ENCODE data around the gene PITPNM1.
"Not testable (repeated sequence)": the region's sequence is repeated elsewhere in the genome, so short reads cannot be mapped to it uniquely, and the experiment has no call there.

PITPNM1 gene

DNA sequence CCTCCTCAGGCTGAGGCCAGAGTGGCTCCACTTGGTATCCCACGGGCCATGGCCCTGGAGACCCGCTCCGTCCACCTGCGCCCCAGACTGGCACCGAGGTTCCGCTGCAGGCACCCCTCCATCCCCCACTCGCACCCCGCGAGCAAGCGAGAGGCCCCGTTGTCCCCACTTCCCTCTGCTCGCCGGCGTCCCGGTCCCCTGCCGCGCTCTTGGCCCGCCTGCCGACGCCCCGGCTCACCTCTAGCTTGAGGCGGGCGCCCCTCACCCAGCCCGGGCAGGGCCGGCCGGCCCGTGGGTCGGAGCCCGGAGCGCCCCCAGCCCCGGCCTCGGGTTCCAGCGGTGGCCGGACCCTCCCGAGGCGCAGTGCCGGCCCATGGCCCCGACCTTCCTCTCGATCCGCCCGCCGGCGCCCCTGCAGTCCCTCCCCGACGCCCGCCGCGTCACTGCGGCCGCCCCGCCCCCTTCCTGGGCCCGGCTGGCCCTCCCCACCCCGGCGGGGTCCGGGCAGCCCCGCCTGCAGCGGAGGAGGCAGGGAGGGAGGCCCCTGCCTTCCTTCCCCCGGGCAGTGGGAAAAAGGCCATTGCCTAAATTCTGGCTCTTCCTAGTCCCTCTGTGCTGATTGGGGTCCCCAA lies at the start of gene PITPNM1:
PITPNM1 (minus strand) TSS at position 414 of the 632 bp plus-strand sequence. CDS start 1,183 bp downstream, outside the sequence.
- ATAC-seq = no peak
- peak; percentile 90 for DNase-seq

DNA sequence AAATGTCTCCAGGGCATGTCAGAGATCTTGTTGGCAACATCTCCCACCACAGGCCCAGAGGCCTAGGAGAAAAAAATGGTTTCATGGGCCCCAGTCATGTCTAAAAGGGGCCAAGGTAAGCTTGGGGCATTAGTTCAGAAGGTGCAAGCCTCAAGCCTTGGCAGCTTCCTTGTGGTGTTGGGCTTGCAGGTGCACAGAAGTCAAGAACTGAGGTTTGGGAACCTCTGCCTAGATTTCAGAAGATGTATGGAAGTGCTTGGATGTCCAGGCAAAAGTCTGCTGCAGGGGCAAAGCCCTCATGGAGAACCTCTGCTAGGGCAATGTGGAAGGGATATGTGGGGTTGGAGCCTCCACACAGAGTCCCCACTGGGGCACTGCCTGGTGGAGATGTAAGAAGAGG lies 46.5 kb upstream of the PITPNM1 start:
- ATAC-seq, DNase-seq: not testable (repeated sequence)

DNA sequence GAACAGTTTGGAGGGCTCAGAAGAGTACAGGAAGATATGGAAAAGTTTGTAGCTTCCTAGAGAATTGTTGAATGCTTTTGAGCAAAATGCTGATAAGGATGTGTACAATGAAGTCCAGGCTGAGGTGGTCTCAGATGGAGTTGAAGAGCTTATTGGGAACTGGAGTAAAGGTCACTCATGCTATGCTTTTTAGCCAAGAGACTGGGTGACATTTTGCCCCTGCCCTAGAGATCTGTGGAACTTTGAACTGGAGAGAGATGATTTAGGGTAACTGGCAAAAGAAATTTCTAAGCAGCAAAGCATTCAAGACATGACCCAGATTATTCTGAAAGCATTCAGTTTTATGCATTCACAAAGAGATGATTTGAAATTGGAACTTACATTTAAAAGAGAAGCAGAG lies 46.0 kb upstream of the PITPNM1 start:
- no peak for ATAC-seq
- DNase-seq = no peak

GRCh38 chr11:67548555-67549110 lies 43.5 kb upstream of the PITPNM1 start:
- ATAC-seq (no peak), DNase-seq (no peak)

DNA sequence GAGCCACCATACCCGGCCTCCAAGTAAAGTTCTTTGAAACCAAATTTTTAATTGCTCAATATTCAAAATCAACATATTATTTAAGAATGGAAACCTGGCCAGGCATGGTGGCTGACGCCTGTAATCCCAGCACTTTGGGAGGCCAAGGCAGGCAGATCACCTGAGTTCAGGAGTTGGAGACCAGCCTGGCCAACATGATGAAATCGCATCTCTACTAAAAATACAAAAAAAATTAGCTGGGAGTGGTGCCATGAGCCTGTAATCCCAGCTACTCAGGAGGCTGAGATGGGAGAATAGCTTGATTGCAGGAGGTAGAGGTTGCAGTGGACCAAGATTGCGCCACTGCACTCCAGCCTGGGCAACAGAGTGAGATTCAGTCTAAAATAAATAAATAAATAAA lies 42.9 kb upstream of the PITPNM1 start:
- DNase-seq, ATAC-seq: not testable (repeated sequence)

- ATAC-seq (no peak), DNase-seq (no peak)
These were observed 40.1 kb upstream of the PITPNM1 start for GRCh38 chr11:67545280-67545679.

DNA sequence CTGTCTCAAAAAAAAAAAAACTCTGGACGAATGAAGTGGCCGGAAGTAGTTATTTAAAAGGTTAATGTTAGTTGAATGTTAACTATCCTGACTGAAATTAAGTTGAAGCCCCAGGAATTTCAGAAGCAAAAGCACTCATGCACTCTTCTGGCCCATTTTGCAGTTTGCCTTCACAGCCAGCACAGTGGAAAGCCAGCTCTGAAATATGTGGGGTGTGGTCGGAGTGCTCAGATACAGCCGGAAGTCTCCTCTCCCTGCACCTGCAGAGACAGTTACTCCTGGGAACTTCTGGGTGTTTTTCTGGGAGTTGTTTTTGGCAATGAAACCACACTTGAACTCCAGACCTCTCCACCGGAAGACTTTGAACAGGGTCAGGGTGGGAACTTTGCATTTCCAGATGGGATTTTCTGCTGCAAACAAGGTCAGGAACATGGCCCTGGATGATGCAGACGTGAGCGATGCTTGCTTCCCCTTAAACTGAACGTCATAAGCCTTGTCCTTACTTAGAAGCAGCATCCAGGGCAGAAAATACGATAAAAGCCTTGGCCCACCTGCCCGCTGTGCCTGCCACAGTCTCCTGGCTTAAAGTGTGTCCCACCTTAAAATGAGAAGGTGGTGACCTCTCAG lies 39.6 kb upstream of the PITPNM1 start:
- ATAC-seq = no peak
- DNase-seq = no peak

GRCh38 chr11:67543585-67543984 lies 38.4 kb upstream of the PITPNM1 start:
- ATAC-seq (no peak), DNase-seq (no peak)

DNA sequence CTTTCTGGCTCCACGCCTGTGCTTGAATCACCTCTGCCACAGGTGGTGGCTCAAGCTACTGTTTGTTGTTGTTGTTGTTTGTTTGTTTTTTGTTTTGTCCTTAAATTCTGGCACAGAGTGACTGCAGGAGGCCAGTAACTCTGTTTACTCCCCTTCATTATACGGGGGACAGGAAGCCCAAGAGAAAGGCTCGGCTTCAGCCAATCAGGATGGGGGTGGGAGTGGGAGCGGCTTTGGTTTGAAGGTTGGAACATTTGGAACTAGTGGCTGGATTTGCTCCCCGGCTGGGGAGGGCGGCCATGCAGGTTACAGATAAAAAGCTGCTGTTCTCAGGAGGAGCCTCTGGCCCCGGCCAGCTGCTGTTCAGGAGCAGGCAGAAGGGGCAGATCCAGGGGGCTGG lies 37.8 kb upstream of the PITPNM1 start:
- DNase-seq = no peak
- ATAC-seq = no peak

GRCh38 chr11:67542169-67542568 lies 37.0 kb upstream of the PITPNM1 start:
- DNase-seq = no peak
- ATAC-seq = no peak

DNA sequence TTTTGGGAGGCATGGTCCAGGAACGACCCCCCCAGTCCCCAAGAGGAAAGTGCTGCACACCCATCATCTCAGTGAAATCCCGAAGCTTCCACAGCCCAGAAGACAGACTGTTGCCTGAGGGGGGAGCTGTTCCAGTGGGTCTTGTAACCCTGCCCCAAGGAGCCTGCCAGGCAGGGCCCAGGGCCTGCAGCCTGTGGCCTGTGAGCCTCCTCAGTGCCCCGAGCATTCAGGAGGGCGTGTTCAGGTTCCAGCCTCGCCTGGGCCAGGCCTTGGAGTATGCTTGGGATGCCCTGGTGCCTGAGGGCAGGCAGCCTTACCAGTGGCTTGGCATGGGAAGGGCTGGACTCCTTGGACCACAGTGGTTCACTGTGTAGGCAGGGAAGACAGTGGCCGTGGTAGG lies 36.0 kb upstream of the PITPNM1 start:
- ATAC-seq (no peak), DNase-seq (no peak)

- no peak for ATAC-seq
These were observed 34.4 kb upstream of the PITPNM1 start for GRCh38 chr11:67539550-67539949.

GRCh38 chr11:67538823-67539505 lies 33.8 kb upstream of the PITPNM1 start:
- no peak for ATAC-seq
- no peak for DNase-seq

More at GRCh38 chr11:67539550-67539949, 34.4 kb upstream of the PITPNM1 start:
- DNase-seq = no peak

- no peak for DNase-seq
- no peak for ATAC-seq
These were observed 33.1 kb upstream of the PITPNM1 start for GRCh38 chr11:67538306-67538705.

GRCh38 chr11:67535561-67535960 lies 30.4 kb upstream of the PITPNM1 start:
- ATAC-seq (no peak), DNase-seq (no peak)

DNA sequence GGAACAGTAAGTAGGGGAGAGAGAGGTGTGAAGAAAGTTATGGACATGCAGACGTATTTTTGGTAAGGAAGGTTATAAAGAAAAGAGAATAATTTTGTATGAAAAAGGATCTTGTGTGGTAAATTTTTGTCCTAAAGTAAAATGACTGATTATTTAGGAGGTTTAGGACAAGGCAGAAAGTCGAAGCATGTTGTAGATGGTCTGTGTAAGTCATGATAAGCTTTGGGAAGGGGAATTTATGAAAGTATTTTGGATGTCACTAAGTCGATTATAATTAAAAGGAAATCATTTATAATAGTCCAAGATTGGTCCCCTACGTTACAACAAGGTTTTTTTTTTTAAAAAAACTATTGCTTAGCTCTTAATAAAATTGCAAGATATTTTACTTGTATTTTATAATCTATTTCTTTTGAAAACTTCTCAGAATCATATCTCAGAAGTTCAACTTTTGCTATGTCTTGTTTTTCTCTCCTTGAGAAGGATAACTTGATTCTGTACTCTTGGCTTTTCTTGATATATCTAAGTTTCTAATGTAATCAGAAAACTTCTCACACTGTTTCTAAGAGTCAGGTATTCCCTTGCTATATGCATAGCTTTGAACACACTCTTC lies 29.0 kb upstream of the PITPNM1 start:
- DNase-seq (no peak), ATAC-seq (no peak)

DNA sequence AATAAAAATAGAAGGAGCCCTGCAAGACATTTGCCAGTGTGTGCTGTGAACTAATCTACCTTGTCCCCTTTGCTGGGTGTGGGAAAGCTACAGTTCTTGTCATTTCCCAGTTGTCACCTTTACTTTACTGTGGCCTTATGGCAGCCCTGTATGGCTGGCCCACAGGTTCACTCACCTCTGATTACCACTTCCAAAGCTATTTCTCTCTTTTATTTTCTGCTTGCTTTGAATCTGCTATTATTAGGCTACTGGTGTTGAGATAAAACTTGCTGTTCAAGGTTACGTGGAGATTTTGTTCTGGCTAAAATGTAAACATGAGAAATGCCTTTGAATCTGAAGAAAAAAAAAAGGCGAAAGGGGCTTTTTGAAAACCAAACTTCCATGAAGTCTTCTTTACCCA lies 27.7 kb upstream of the PITPNM1 start:
- no peak for DNase-seq
- no peak for ATAC-seq

- DNase-seq (no peak), ATAC-seq (no peak)
These were observed 25.1 kb upstream of the PITPNM1 start for GRCh38 chr11:67530282-67530592.

DNA sequence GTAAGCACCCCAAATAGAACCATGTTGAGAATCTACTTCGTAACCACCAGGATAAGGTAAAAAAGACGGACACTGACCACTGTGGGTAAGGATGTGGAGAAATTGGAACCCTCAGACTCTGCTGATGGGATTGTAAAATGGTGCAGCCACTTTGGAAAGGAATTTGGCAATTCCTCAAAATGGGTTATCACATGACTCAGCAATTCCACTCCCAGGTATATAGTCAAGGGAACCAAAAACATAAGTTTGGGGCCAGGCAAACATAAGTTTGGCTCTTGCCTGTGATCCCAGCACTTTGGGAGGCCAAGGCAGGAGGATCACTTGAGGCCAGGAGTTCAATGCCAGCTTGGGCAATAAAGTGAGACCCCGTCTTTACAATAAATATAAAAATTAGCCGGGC lies 23.2 kb upstream of the PITPNM1 start:
- no peak for ATAC-seq

DNA sequence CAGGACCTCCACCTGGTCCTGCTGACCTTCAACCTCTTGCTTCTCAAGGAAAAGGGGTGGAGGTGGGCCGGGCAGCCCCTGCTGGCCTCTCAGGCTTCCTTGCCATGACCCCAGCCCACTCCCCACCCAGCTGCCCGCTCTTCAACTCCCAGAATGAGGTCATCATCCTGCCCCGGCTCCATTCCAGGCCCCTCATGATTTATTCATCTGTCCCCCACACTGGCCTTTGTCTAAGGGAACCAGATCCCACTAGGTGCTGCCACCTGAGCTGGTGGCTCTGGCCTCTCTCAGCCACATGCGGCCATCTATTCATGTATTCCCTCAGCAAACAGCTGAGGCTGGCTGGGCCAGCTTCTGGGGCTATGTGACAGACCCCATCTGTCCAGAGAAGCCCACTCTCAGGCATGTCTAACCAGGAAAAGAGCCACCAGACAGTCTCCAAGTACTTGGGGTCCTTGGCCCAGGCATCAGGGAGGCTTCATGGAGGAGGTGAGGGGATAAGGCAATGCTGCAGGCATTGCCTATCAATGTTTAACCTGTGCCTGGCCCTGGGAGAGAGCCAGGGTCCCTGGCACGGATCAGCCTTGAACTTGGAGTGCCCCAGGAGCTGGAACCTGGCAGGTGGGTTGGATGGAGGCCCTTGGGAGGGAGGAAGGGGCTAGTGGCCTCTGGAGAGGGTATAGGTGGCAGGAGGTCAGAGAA lies 20.3 kb upstream of the PITPNM1 start:
- ATAC-seq = no peak
- DNase-seq = no peak

More for the DNA sequence above, 23.2 kb upstream of the PITPNM1 start:
- DNase-seq = no peak

DNA sequence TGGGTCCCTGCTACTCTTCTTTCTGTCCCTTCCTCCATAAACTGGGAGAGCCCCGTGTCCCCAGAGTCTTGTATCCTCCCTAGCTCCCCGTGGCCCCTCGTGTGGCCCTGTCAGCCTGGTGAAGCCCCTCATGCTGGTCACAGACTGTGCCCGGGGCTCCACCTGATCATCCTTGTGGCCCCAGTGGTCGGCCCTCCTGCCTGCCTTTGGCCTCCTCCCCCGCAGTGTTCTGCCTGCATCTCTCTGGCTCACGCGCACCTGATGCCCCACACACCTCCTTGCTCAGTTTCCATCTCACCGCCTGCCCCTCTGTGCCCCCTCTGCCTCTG lies 19.3 kb upstream of the PITPNM1 start:
- no peak for ATAC-seq

More for the DNA sequence above, 19.3 kb upstream of the PITPNM1 start:
- DNase-seq = no peak
